Activated CD8-positive, alpha-beta memory T cell treated with anti-CD3 and anti-CD28 coated beads, Interleukin-2, amount 10 ng/mL, durations not matched to agents 7 days and 5 days (primary cell): ENCODE measurements around the gene ANP32A. TPM values are rescaled to one million over a fixed set of nuclear protein-coding genes. Genes with fewer than 3 reads are reported as not detected.
"Not testable (repeated sequence)": the region's sequence is repeated elsewhere in the genome, so short reads cannot be mapped to it uniquely, and the experiment has no call there.

Experiments
- ATAC-seq: fragments of 150-1000 bp; cut with Tn5 transposase; one replicate; pipeline ENCODE4 v1.10.0; 2021; ENCODE audit warnings: moderate library complexity
- CTCF ChIA-PET: fragments of 350-600 bp; sonication (Branson Sonifier 250); formaldehyde crosslinking; loops from one replicate; lab custom pipeline; 2021; ENCODE audit warnings: antibody characterized with exemption; lab: Charles Lee
- DNase-seq: peaks from one replicate; pipeline ENCODE4 v3.0.0-alpha.2; 2020
- H3K27ac Mint-ChIP-seq: one replicate; pipeline ENCODE4 v1.8.0; 2021; ENCODE audit warnings: mild to moderate bottlenecking, mixed read lengths
- H3K27me3 Mint-ChIP-seq: one replicate; pipeline ENCODE4 v1.8.0; 2021; ENCODE audit warnings: mixed read lengths
- H3K36me3 Mint-ChIP-seq: one replicate; pipeline ENCODE4 v1.8.0; 2021; ENCODE audit warnings: mild to moderate bottlenecking, mixed read lengths
- H3K4me1 Mint-ChIP-seq: one replicate; pipeline ENCODE4 v1.8.0; 2021; ENCODE audit warnings: mixed read lengths
- H3K4me3 Mint-ChIP-seq: one replicate; pipeline ENCODE4 v1.8.0; 2021; ENCODE audit warnings: mild to moderate bottlenecking, moderate library complexity, mixed read lengths
- H3K9me3 Mint-ChIP-seq: one replicate; pipeline ENCODE4 v1.8.0; 2022; ENCODE audit warnings: low read depth, mixed read lengths
- total RNA-seq, 2 experiments: library from RNA; stranded (reverse); gene quantifications; one replicate each; pipeline ENCODE4 v1.2.3, GENCODE V29; 2021

Gene ANP32A
- total RNA-seq, 2 experiments from 2014 or later, result 196 to 320 TPM

GRCh38 chr15:68767833-68768232 lies 52.9 kb downstream of the ANP32A start:
- no peak for DNase-seq
- H3K36me3 Mint-ChIP-seq, result no peaks in the 10 kb centered on the region
- no peaks in the 10 kb centered on the region for H3K4me1 Mint-ChIP-seq
- no peaks in the 10 kb centered on the region for H3K9me3 Mint-ChIP-seq
- ATAC-seq, result no peak
- CTCF ChIA-PET, result interaction anchor here (0.8 kb wide), 1 partner anchor 94 kb away, joined by 3 read pairs; no protein-coding TSS in a partner anchor
- no peak overlapping the region for H3K27ac Mint-ChIP-seq
- peaks cover 30% of the 10 kb centered on the region for H3K27me3 Mint-ChIP-seq
- no peak overlapping the region for H3K4me3 Mint-ChIP-seq

GRCh38 chr15:68765602-68766368 lies 54.9 kb downstream of the ANP32A start:
- Mint-ChIP-seq H3K9me3 (no peaks in the 10 kb centered on the region), H3K27ac (no peak overlapping the region), H3K27me3 (peaks cover 44% of the 10 kb centered on the region), H3K36me3 (no peaks in the 10 kb centered on the region), H3K4me1 (no peaks in the 10 kb centered on the region), H3K4me3 (no peak overlapping the region)
- ATAC-seq (no peak), DNase-seq (no peak)
- CTCF ChIA-PET, result no interaction called here

GRCh38 chr15:68764090-68764489 lies 56.6 kb downstream of the ANP32A start:
- no peak for ATAC-seq
- H3K4me1 Mint-ChIP-seq, result peaks cover 2% of the 10 kb centered on the region
- no peaks in the 10 kb centered on the region for H3K36me3 Mint-ChIP-seq
- H3K9me3 Mint-ChIP-seq, result no peaks in the 10 kb centered on the region
- no peak for DNase-seq
- no peak overlapping the region for H3K4me3 Mint-ChIP-seq
- CTCF ChIA-PET, result interaction anchor here (1.1 kb wide), 1 partner anchor 9 kb away, joined by 3 read pairs; no protein-coding TSS in a partner anchor
- peaks cover 52% of the 10 kb centered on the region for H3K27me3 Mint-ChIP-seq
- no peak overlapping the region for H3K27ac Mint-ChIP-seq

GRCh38 chr15:68763063-68763462 lies 57.6 kb downstream of the ANP32A start:
- Mint-ChIP-seq H3K9me3 (no peaks in the 10 kb centered on the region), H3K27me3 (peaks cover 55% of the 10 kb centered on the region), H3K27ac (no peak overlapping the region), H3K36me3 (no peaks in the 10 kb centered on the region), H3K4me1 (peaks cover 2% of the 10 kb centered on the region), H3K4me3 (no peak overlapping the region)
- no peak for ATAC-seq
- DNase-seq, result no peak
- CTCF ChIA-PET, result interaction anchor here (1.1 kb wide), 1 partner anchor 8 kb away, joined by 3 read pairs; no protein-coding TSS in a partner anchor

GRCh38 chr15:68759982-68760579 lies 60.6 kb downstream of the ANP32A start:
- CTCF ChIA-PET, result interaction anchor here (0.6 kb wide), 1 partner anchor 19 kb away, joined by 3 read pairs; no protein-coding TSS in a partner anchor

GRCh38 chr15:68755731-68756130 lies 65.0 kb downstream of the ANP32A start:
- H3K9me3 Mint-ChIP-seq, result no peaks in the 10 kb centered on the region
- DNase-seq (no peak), ATAC-seq (no peak)
- H3K27ac Mint-ChIP-seq, result no peak overlapping the region
- H3K36me3 Mint-ChIP-seq, result peaks cover 2% of the 10 kb centered on the region
- H3K27me3 Mint-ChIP-seq, result peaks cover 16% of the 10 kb centered on the region
- CTCF ChIA-PET, result interaction anchor here (1.2 to 1.5 kb wide), 2 partner anchors 29 to 206 kb away, joined by 3 to 4 read pairs; no protein-coding TSS in a partner anchor
- peaks cover 8% of the 10 kb centered on the region for H3K4me1 Mint-ChIP-seq
- no peak overlapping the region for H3K4me3 Mint-ChIP-seq

More at GRCh38 chr15:68759982-68760579, 60.6 kb downstream of the ANP32A start:
- not testable (repeated sequence) for H3K4me3 Mint-ChIP-seq, H3K9me3 Mint-ChIP-seq, ATAC-seq, H3K36me3 Mint-ChIP-seq, H3K27ac Mint-ChIP-seq, H3K4me1 Mint-ChIP-seq, DNase-seq
- peaks cover 47% of the 10 kb centered on the region for H3K27me3 Mint-ChIP-seq

- CTCF ChIA-PET, result interaction anchor here (0.7 kb wide), 1 partner anchor 124 kb away, joined by 3 read pairs; no protein-coding TSS in a partner anchor
- H3K27ac Mint-ChIP-seq, result no peak overlapping the region
- DNase-seq (no peak), ATAC-seq (no peak)
- H3K36me3 Mint-ChIP-seq, result peaks cover 2% of the 10 kb centered on the region
- H3K27me3 Mint-ChIP-seq, result peaks cover 11% of the 10 kb centered on the region
- no peak overlapping the region for H3K4me3 Mint-ChIP-seq
- no peaks in the 10 kb centered on the region for H3K9me3 Mint-ChIP-seq
- peaks cover 6% of the 10 kb centered on the region for H3K4me1 Mint-ChIP-seq
Measured at GRCh38 chr15:68751622-68752021, 69.1 kb downstream of the ANP32A start.

GRCh38 chr15:68749793-68750192 lies 70.9 kb downstream of the ANP32A start:
- peaks cover 4% of the 10 kb centered on the region for H3K4me1 Mint-ChIP-seq
- DNase-seq, result no peak
- H3K27me3 Mint-ChIP-seq, result peaks cover 9% of the 10 kb centered on the region
- no peak overlapping the region for H3K4me3 Mint-ChIP-seq
- no peak for ATAC-seq
- peaks cover 2% of the 10 kb centered on the region for H3K36me3 Mint-ChIP-seq
- no peaks in the 10 kb centered on the region for H3K9me3 Mint-ChIP-seq
- no peak overlapping the region for H3K27ac Mint-ChIP-seq
- CTCF ChIA-PET, result interaction anchor here (1.4 kb wide), 1 partner anchor 76 kb away, joined by 4 read pairs; no protein-coding TSS in a partner anchor

- Mint-ChIP-seq H3K27me3 (peaks cover 9% of the 10 kb centered on the region), H3K36me3 (peaks cover 2% of the 10 kb centered on the region)
Measured at GRCh38 chr15:68749365-68749764, 71.3 kb downstream of the ANP32A start.

GRCh38 chr15:68743256-68743655 lies 77.4 kb downstream of the ANP32A start:
- CTCF ChIA-PET, result interaction anchor here (2.0 kb wide), 1 partner anchor 132 kb away, joined by 6 read pairs; no protein-coding TSS in a partner anchor
- H3K4me1 Mint-ChIP-seq, result no peaks in the 10 kb centered on the region

More at GRCh38 chr15:68749365-68749764, 71.3 kb downstream of the ANP32A start:
- Mint-ChIP-seq H3K9me3 (no peaks in the 10 kb centered on the region), H3K27ac (no peak overlapping the region), H3K4me1 (peaks cover 2% of the 10 kb centered on the region), H3K4me3 (no peak overlapping the region)
- ATAC-seq (no peak), DNase-seq (no peak)
- CTCF ChIA-PET, result interaction anchor here (1.5 kb wide), 1 partner anchor 126 kb away, joined by 3 read pairs; no protein-coding TSS in a partner anchor

GRCh38 chr15:68739390-68740080 lies 81.2 kb downstream of the ANP32A start:
- no peak overlapping the region for H3K4me3 Mint-ChIP-seq
- CTCF ChIA-PET, result no interaction called here
- H3K36me3 Mint-ChIP-seq, result no peaks in the 10 kb centered on the region
- DNase-seq (no peak), ATAC-seq (no peak)
- no peak overlapping the region for H3K27ac Mint-ChIP-seq
- H3K9me3 Mint-ChIP-seq, result no peaks in the 10 kb centered on the region
- peaks cover 5% of the 10 kb centered on the region for H3K27me3 Mint-ChIP-seq
- no peaks in the 10 kb centered on the region for H3K4me1 Mint-ChIP-seq

More at GRCh38 chr15:68743256-68743655, 77.4 kb downstream of the ANP32A start:
- DNase-seq (no peak), ATAC-seq (no peak)
- H3K27ac Mint-ChIP-seq, result no peak overlapping the region
- H3K9me3 Mint-ChIP-seq, result no peaks in the 10 kb centered on the region
- no peaks in the 10 kb centered on the region for H3K36me3 Mint-ChIP-seq
- peaks cover 8% of the 10 kb centered on the region for H3K27me3 Mint-ChIP-seq
- H3K4me3 Mint-ChIP-seq, result no peak overlapping the region

GRCh38 chr15:68735610-68736009 lies 85.1 kb downstream of the ANP32A start:
- CTCF ChIA-PET, result interaction anchor here (2.0 kb wide), 1 partner anchor 140 kb away, joined by 10 read pairs; no protein-coding TSS in a partner anchor
- DNase-seq, result no peak
- no peak overlapping the region for H3K27ac Mint-ChIP-seq
- no peaks in the 10 kb centered on the region for H3K9me3 Mint-ChIP-seq
- ATAC-seq, result no peak
- no peaks in the 10 kb centered on the region for H3K36me3 Mint-ChIP-seq
- H3K4me3 Mint-ChIP-seq, result no peak overlapping the region
- H3K4me1 Mint-ChIP-seq, result peaks cover 4% of the 10 kb centered on the region
- peaks cover 3% of the 10 kb centered on the region for H3K27me3 Mint-ChIP-seq

GRCh38 chr15:68734881-68735280 lies 85.8 kb downstream of the ANP32A start:
- CTCF ChIA-PET, result interaction anchor here (1.4 to 2.0 kb wide), 2 partner anchors 94 to 141 kb away, joined by 4 to 10 read pairs; no protein-coding TSS in a partner anchor
- ATAC-seq (no peak), DNase-seq (no peak)
- peaks cover 4% of the 10 kb centered on the region for H3K4me1 Mint-ChIP-seq
- no peak overlapping the region for H3K27ac Mint-ChIP-seq
- peaks cover 3% of the 10 kb centered on the region for H3K27me3 Mint-ChIP-seq
- H3K36me3 Mint-ChIP-seq, result no peaks in the 10 kb centered on the region
- H3K9me3 Mint-ChIP-seq, result no peaks in the 10 kb centered on the region
- H3K4me3 Mint-ChIP-seq, result no peak overlapping the region
